ENCODE data around the gene ATG16L1.

DNA sequence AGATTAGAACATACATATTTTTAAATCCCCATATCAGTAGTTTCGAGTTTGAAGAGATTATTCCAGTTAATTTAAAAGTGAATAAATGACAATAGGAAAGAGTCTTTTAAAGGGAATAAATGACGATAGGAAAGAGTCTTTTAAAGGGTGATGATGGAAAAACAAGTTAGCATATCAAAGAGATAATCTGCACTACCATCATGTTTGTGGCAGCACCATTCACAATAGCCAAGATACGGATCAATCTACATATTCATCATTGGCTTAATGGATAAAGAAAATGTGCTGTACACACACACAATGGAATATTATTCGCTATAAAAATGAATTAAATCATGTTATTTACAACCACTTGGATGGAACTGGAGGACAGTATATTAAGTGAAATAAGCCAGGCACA, 15.0 kb downstream of the ATG16L1 start:
- TF ChIP-seq ZNF416 (tag by site-specific recombination; IDR thresholded peaks at IDR 0.05), result no peak
- TF ChIP-seq ZNF621 (tag by site-specific recombination; IDR thresholded peaks at IDR 0.05), result no peak
- TF ChIP-seq ZNF174 (tag by site-specific recombination; IDR thresholded peaks at IDR 0.05), result no peak
- TF ChIP-seq ZNF239 (tag by site-specific recombination; IDR thresholded peaks at IDR 0.05), result no peak
- TF ChIP-seq, protein P1, sequence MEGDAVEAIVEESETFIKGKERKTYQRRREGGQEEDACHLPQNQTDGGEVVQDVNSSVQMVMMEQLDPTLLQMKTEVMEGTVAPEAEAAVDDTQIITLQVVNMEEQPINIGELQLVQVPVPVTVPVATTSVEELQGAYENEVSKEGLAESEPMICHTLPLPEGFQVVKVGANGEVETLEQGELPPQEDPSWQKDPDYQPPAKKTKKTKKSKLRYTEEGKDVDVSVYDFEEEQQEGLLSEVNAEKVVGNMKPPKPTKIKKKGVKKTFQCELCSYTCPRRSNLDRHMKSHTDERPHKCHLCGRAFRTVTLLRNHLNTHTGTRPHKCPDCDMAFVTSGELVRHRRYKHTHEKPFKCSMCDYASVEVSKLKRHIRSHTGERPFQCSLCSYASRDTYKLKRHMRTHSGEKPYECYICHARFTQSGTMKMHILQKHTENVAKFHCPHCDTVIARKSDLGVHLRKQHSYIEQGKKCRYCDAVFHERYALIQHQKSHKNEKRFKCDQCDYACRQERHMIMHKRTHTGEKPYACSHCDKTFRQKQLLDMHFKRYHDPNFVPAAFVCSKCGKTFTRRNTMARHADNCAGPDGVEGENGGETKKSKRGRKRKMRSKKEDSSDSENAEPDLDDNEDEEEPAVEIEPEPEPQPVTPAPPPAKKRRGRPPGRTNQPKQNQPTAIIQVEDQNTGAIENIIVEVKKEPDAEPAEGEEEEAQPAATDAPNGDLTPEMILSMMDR (tag by site-specific recombination; IDR thresholded peaks at IDR 0.05), result no peak
- no peak for TF ChIP-seq TRIM28 (IDR thresholded peaks at IDR 0.05; ENCODE audit: borderline replicate concordance, low read length)
- no peak for TF ChIP-seq ZNF670 (tag by site-specific recombination; IDR thresholded peaks at IDR 0.05; ENCODE audit: low read depth)
- TF ChIP-seq, protein P2, sequence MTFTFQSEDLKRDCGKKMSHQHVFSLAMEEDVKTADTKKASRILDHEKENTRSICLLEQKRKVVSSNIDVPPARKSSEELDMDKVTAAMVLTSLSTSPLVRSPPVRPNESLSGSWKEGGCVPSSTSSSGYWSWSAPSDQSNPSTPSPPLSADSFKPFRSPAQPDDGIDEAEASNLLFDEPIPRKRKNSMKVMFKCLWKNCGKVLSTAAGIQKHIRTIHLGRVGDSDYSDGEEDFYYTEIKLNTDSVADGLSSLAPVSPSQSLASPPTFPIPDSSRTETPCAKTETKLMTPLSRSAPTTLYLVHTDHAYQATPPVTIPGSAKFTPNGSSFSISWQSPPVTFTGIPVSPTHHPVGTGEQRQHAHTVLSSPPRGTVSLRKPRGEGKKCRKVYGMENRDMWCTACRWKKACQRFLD (tag by site-specific recombination; IDR thresholded peaks at IDR 0.05), result no peak
- no peak for TF ChIP-seq TCF7L2 (IDR thresholded peaks at IDR 0.05; ENCODE audit: borderline replicate concordance, low read depth, low read length)
- no peak for TF ChIP-seq YY1 (tag by site-specific recombination; IDR thresholded peaks at IDR 0.05)
- TF ChIP-seq GFI1B (tag by site-specific recombination; IDR thresholded peaks at IDR 0.05), result no peak
- no peak for TF ChIP-seq ZNF561 (tag by site-specific recombination; IDR thresholded peaks at IDR 0.05; ENCODE audit: borderline replicate concordance)
- TF ChIP-seq, protein P3, sequence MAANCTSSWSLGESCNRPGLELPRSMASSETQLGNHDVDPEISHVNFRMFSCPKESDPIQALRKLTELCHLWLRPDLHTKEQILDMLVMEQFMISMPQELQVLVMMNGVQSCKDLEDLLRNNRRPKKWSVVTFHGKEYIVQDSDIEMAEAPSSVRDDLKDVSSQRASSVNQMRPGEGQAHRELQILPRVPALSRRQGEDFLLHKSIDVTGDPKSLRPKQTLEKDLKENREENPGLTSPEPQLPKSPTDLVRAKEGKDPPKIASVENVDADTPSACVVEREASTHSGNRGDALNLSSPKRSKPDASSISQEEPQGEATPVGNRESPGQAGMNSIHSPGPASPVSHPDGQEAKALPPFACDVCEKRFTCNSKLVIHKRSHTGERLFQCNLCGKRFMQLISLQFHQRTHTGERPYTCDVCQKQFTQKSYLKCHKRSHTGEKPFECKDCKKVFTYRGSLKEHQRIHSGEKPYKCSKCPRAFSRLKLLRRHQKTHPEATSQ (tag by site-specific recombination; IDR thresholded peaks at IDR 0.05), result no peak

Data from HEK293 (cell line).